Pulmonary artery endothelial cell (primary cell): ENCODE measurements around the gene EXOC5. TPM values are rescaled to one million over a fixed set of nuclear protein-coding genes. Genes with fewer than 3 reads are reported as not detected.

Experiments
- DNase-seq: peaks from one replicate; pipeline ENCODE4 v3.0.0-alpha.2; 2011; ENCODE audit warnings: low read depth, low spot score
- total RNA-seq: library from RNA; depleted of rRNA; stranded (reverse); fragments of >200 nt; gene quantifications from 2 replicates; pipeline ENCODE4 v1.2.3, GENCODE V29; 2014

The EXOC5 gene
- total RNA-seq, 1 donor from 2014 or later = 69.6 TPM

- DNase-seq = no peak
These were observed 98.8 kb downstream of the EXOC5 start for GRCh38 chr14:57169901-57170300.

- no peak for DNase-seq
These were observed 100.5 kb downstream of the EXOC5 start for GRCh38 chr14:57168138-57168679.

- DNase-seq = no peak
These were observed 107.0 kb downstream of the EXOC5 start for GRCh38 chr14:57161583-57162234.

- no peak for DNase-seq
These were observed 108.4 kb downstream of the EXOC5 start for GRCh38 chr14:57160333-57160732.

GRCh38 chr14:57153286-57153685 is 115.4 kb downstream of the EXOC5 start:
- no peak for DNase-seq

Other genes with a start within 250 kb of the EXOC5 start
- 25.1 and 37.2 TPM in 2 replicates for gene AP5M1, start 66 bp upstream of the EXOC5 start, total RNA-seq
- 25.5 and 35.4 TPM in 2 replicates for gene NAA30, start 121.7 kb upstream of the EXOC5 start, total RNA-seq
- gene CCDC198, start 225.0 kb upstream of the EXOC5 start, total RNA-seq = not detected in 2 replicates